ENCODE measurements around the gene TLK1.

TLK1 gene

GRCh38 chr2:170975943-170976270, 184.8 kb downstream of the TLK1 start:
- no peak overlapping the region for H3K4me3 ChIP-seq (ENCODE audit: low read depth, low read length)
- H3K4me1 ChIP-seq, result peaks cover 2% of the 10 kb centered on the region
- H3K9ac ChIP-seq, result no peak overlapping the region
- no peaks in the 10 kb centered on the region for H3K27me3 ChIP-seq (ENCODE audit: control insufficient read depth, insufficient read depth, low read length)
- H3K27ac ChIP-seq, result no peak overlapping the region
- H3K79me2 ChIP-seq, result no peaks in the 10 kb centered on the region
- TF ChIP-seq CTCF (IDR thresholded peaks at IDR 0.05), result no peak
- H3K36me3 ChIP-seq (ENCODE audit: control insufficient read depth, insufficient read depth, low read length), result no peaks in the 10 kb centered on the region
- no peak overlapping the region for H2AFZ ChIP-seq
- H3K9me3 ChIP-seq (ENCODE audit: control insufficient read depth, low read length), result no peaks in the 10 kb centered on the region
- no peak overlapping the region for H3K4me2 ChIP-seq (ENCODE audit: low read length)

- no peak for TF ChIP-seq CTCF (IDR thresholded peaks at IDR 0.05)
- H3K4me3 ChIP-seq (ENCODE audit: low read depth, low read length), result no peak overlapping the region
- no peak overlapping the region for H3K27ac ChIP-seq
- no peaks in the 10 kb centered on the region for H3K9me3 ChIP-seq (ENCODE audit: control insufficient read depth, low read length)
- no peak overlapping the region for H2AFZ ChIP-seq
- H3K36me3 ChIP-seq (ENCODE audit: control insufficient read depth, insufficient read depth, low read length), result no peaks in the 10 kb centered on the region
- no peaks in the 10 kb centered on the region for H3K27me3 ChIP-seq (ENCODE audit: control insufficient read depth, insufficient read depth, low read length)
- H3K79me2 ChIP-seq, result no peaks in the 10 kb centered on the region
- peaks cover 2% of the 10 kb centered on the region for H3K4me1 ChIP-seq
- no peak overlapping the region for H3K4me2 ChIP-seq (ENCODE audit: low read length)
- no peak overlapping the region for H3K9ac ChIP-seq
These were observed 185.4 kb downstream of the TLK1 start for GRCh38 chr2:170975127-170975942.

- H3K27me3 ChIP-seq (ENCODE audit: control insufficient read depth, insufficient read depth, low read length), result no peaks in the 10 kb centered on the region
- H3K27ac ChIP-seq, result no peak overlapping the region
- no peaks in the 10 kb centered on the region for H3K36me3 ChIP-seq (ENCODE audit: control insufficient read depth, insufficient read depth, low read length)
- peak overlapping the region; percentile 100 for H2AFZ ChIP-seq
- no peak for TF ChIP-seq CTCF (IDR thresholded peaks at IDR 0.05)
- H3K4me2 ChIP-seq (ENCODE audit: low read length), result peak overlapping the region; percentile 93
- no peaks in the 10 kb centered on the region for H3K9me3 ChIP-seq (ENCODE audit: control insufficient read depth, low read length)
- peaks cover 2% of the 10 kb centered on the region for H3K4me1 ChIP-seq
- no peaks in the 10 kb centered on the region for H3K79me2 ChIP-seq
- H3K4me3 ChIP-seq (ENCODE audit: low read depth, low read length), result peak overlapping the region; percentile 83
- no peak overlapping the region for H3K9ac ChIP-seq
These were observed 186.2 kb downstream of the TLK1 start for GRCh38 chr2:170974304-170974993.

GRCh38 chr2:170973492-170974303, 187.0 kb downstream of the TLK1 start:
- peak overlapping the region; percentile 93 for H3K4me2 ChIP-seq (ENCODE audit: low read length)
- peaks cover 2% of the 10 kb centered on the region for H3K4me1 ChIP-seq
- TF ChIP-seq CTCF (IDR thresholded peaks at IDR 0.05), result peak; percentile 88
- no peaks in the 10 kb centered on the region for H3K79me2 ChIP-seq
- no peaks in the 10 kb centered on the region for H3K9me3 ChIP-seq (ENCODE audit: control insufficient read depth, low read length)
- no peaks in the 10 kb centered on the region for H3K27me3 ChIP-seq (ENCODE audit: control insufficient read depth, insufficient read depth, low read length)
- H3K4me3 ChIP-seq (ENCODE audit: low read depth, low read length), result peak overlapping the region; percentile 83
- H3K9ac ChIP-seq, result peak overlapping the region; percentile 69
- no peak overlapping the region for H3K27ac ChIP-seq
- no peaks in the 10 kb centered on the region for H3K36me3 ChIP-seq (ENCODE audit: control insufficient read depth, insufficient read depth, low read length)
- peak overlapping the region; percentile 100 for H2AFZ ChIP-seq
